Measurements from ENCODE around the gene PDE10A. TPM values are rescaled to one million over a fixed set of nuclear protein-coding genes. Genes with fewer than 3 reads are reported as not detected.
"Not testable (repeated sequence)": the region's sequence is repeated elsewhere in the genome, so short reads cannot be mapped to it uniquely, and the experiment has no call there.

The PDE10A gene
- total RNA-seq, 1 experiment from 2014 or later: 11.3 TPM

GRCh38 chr6:165626711-165627110 lies 36.3 kb downstream of the PDE10A start:
- no peak for DNase-seq (ENCODE audit: low read depth)

DNA sequence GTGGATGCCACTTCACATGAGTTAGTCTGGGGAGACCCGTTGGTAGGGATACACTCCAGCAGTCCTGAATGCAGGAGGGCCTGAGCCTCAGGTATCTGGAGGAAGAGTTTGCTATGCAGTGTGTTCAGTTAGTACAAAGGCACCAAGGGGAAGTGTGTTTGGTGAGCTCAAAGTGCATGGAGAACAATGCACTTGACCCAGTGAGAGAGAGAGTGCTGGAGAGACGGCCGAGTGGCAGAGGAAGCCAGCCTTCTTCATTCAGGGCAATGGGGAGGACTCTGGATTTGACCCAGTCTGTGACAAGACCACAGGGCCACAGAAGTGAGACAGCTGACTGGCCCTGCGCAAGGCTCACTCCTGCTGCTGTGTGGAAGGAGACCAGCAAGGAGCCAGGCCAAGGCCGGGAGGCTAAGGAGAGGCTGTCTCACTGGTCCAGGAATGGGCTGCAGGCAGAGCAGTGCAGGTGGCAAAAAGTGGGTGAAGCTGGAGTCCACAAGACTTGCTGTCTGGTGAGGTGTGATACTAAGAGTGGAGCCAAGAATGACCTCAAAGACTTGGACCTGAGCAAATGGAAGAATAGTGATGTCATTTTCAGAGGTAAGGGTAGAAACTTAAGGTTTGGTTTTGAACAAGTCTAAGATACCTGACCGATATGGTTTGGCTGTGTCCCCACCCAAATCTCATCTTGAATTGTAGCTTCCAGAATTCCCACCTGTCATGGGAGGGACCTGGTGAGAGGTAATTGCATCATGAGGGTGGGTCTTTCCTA lies 38.0 kb downstream of the PDE10A start:
- no peak for DNase-seq (ENCODE audit: low read depth)

- no peak for DNase-seq (ENCODE audit: low read depth)
Observed at GRCh38 chr6:165621940-165622339, 41.1 kb downstream of the PDE10A start.

DNA sequence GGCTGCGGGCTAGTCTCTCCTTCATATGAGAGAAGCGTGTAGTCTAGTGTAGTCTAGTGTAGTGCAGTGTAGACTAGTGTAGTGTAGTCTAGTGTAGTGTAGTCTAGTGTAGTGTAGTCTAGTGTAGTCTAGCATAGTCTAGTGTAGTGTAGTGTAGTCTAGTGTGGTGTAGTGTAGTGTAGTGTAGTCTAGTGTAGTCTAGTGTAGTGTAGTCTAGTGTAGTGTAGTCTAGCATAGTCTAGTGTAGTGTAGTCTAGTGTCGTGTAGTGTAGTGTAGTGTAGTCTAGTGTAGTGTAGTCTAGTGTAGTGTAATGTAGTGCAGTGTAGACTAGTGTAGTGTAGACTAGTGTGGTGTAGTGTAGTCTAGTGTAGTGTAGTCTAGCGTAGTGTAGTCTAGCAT lies 44.1 kb downstream of the PDE10A start:
- not testable (repeated sequence) for DNase-seq (ENCODE audit: low read depth)

DNA sequence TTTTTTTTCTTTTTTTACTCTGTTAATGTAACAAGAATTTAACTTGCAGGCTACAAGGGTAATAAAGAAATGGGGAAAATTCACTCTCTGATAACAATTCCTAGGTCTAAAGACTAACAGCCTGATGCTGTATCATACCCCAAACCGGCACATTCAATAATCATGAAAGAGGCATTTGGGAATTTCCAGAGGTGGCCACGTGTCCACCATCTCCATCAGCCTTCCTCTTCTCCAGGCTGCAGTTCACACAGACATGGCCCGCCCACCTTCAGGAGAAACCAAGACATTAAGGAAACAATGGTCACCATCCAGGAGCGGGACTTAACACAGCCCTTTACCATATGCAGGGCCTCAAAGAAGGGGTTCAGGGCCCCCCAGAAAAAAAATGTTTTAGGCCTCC lies 44.8 kb downstream of the PDE10A start:
- peak; percentile 37 for DNase-seq (ENCODE audit: low read depth)

DNA sequence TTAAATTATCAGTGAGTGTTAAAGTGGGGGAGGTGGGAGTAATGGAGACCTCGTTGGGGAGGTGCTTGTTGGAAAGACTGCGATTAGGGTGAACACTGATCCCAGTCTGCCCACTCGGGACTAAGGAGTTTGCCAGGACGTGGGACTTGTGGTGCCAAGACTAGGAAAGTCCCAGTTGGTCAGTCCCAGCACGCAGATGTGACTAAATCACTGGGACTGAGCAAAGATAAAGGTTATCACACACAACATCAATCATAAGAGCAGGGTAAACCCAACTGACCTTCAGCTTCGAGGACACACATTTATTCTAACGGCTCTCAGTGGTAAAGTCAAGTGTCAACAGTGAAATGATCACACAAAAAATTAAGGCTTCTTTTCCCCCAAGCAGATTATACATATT lies 45.5 kb downstream of the PDE10A start:
- DNase-seq (ENCODE audit: low read depth): no peak

- peak; percentile 66 for DNase-seq (ENCODE audit: low read depth)
Observed at GRCh38 chr6:165616116-165616515, 46.9 kb downstream of the PDE10A start.

GRCh38 chr6:165615636-165616035 lies 47.4 kb downstream of the PDE10A start:
- peak; percentile 81 for DNase-seq (ENCODE audit: low read depth)

DNA sequence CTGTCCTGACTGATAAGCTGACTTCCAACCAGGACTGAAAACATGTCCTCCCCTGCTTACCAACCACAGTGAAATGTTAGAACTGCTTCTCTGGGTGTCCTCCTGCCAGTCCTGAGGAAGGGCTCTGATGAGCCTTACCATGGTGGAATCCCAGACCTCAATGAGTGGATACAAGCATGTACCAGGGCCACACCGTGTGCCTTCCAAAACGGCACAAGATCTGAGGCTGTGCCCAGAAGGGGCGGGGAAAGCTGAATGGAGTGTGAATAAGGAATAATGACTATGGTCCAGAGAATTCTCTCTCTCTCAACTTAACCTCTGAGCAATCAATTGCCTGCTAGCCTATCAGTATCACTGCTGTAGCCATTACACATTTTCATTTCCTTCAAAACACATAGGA lies 51.7 kb downstream of the PDE10A start:
- no peak for DNase-seq (ENCODE audit: low read depth)

- DNase-seq (ENCODE audit: low read depth): not testable (repeated sequence)
Observed at GRCh38 chr6:165608577-165608976, 54.5 kb downstream of the PDE10A start.

DNA sequence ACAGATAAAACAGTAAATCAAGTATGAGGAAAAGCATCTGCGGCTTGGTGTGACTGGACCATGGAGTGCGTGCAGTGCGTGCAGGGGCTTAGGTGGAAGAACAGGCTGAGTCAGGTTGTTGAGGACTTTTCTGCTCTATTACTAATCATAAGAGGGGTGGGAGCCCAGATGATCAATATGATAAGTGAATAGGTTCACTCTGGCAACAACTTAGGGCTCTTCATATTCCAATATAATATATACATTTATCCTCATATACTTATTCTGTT lies 56.4 kb downstream of the PDE10A start:
- no peak for DNase-seq (ENCODE audit: low read depth)

DNA sequence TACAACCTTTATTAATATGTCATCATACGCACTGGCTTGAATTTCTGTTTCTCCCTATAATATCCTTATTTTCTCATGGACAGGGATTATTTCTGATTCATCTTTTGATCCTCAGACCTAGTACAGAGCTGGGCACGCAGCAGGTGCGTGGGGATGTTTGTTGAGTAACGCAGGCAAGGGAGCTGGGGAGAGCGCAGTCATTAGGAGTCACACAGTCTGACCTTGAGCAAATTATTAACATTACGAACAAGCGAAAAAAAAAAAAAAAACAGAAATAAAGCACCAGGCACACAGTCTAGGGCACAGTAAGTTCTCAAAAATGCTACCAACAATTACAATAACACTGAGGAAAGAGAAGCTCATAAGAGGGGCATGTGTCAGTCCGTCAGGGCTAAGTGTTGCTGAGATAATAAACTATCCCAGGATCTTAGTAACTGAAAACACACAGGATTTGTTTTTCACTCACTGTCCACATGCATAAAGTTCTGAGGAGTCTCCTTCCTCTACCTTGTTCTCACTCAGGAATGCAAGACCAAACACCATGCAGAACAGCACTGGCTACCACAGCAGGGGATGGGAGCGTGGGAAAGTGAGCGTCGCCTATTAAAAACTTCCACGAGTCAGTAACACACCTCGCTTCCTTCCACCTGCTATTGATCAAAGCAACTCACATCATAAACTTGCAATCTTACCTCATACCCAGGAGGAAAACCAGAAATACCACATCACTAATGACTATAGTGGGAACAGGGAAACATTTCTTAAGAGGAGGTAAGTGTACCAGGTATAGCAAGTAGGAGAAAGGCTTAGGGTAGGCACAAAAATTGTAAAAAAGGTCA lies 56.9 kb downstream of the PDE10A start:
- no peak for DNase-seq (ENCODE audit: low read depth)

GRCh38 chr6:165605182-165605875 lies 57.7 kb downstream of the PDE10A start:
- no peak for DNase-seq (ENCODE audit: low read depth)

- no peak for DNase-seq (ENCODE audit: low read depth)
Observed at GRCh38 chr6:165602291-165602690, 60.8 kb downstream of the PDE10A start.

DNA sequence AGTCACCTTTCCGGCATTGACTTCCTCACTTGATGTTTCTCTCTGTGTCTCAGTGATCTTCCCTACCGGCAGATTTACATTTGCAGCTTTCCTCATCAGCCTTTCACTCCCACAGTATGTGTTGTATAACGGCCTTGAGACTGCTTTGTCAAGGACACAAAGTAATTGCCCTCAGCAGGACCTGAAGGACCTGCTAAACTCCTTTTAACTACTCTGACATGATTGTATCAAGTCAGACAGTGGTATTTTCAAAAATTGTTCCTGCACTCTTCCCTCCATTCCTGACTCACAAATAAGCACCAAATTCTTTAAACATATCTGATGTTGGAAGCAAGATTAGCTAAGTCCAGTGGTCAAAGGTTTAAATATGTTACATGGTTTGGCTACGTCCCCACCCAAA lies 62.4 kb downstream of the PDE10A start:
- DNase-seq (ENCODE audit: low read depth): no peak

DNA sequence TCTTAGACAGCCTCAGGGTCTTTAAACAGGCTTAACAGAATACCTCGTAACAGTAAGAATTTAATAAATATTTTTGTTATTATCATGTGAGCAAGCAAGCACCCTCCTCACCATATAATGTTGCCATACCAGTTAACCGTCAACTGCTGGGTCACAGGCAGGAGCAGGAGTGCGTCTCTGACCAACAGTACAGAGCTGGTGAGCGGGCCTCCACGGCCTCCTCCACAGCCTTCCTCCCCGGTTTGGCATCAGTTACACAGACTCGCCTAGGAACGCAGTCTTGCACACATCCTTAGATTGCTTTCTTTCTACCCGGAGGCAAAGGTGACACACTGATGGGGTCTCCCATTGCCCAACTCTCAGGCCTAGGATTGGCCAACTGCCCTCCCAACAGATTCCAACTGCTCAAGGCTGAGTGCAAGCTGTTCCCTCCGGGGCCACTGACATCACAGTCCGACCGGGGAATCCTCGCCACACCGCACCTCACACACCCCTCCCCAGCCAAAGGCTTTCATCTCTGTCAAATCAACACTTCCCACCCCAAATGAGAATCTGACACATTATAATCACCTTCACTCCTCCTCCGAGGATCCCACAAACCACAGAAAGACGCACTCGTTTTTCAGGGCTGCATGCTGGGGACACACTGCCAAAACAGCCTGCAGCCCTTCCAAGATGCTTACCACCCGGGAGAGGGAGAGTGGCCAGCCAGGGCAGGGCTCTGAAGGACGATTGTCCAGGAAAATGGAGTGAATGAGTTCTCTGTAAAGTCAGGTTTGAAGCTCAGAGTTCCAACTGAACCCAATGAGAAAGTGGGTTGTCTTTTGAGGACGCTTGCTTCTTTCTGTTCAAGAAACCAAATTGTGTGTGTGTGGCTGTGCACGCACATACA lies 63.2 kb downstream of the PDE10A start:
- DNase-seq (ENCODE audit: low read depth): no peak

DNA sequence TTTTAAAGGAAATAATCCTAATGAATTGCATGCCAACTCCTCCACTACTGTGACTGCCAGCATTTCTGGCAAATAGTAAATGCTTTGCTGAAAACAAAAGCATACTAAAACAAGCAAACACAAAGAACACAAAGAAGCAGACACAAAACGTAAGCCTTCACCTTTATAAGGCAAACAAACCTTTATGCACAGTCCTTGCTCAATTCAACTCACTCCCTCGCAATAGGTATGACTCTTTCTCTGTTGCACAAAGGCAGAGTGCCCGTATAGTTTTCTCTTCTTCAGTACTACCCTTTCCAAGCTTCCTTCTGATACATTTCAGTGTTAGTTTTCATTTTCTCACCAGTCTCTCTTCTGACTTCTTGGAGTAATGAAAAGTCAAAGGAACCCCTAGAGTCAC lies 63.9 kb downstream of the PDE10A start:
- DNase-seq (ENCODE audit: low read depth): no peak

GRCh38 chr6:165597821-165598220 lies 65.2 kb downstream of the PDE10A start:
- no peak for DNase-seq (ENCODE audit: low read depth)

DNA sequence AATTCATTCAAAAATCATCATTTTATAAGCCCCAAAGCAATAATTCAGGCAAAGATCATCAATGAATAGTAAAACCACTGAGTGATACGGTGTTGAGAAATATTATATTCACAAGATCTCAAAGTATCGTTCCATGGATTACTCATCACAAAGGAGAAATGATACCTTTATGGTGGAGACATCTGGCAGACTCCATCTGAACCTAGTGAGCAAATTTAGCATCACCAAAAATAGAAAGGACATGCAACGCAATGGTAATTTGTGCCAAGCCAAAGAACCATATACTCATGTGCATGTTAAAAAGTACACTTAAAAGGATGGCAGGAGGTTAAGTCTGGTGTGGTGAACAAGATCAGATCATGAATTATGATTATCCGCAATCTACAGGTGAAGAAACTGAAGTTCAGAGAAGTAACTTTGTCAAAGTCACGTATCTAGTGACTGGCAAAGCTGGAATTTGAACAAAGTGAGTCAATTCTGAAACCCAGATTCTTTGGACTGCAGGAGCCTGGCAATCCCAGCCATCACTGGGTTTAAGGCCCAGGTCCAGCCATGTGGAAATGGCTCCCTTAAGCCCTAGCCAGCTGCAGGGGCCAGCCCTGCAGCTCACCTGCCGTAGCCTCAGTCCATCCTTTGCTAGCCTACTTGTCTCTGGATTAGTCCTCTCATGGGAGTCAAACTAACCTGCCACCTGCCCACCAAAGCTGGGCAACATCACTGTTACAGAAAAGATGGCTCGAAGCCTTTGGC lies 68.3 kb downstream of the PDE10A start:
- DNase-seq (ENCODE audit: low read depth): no peak

DNA sequence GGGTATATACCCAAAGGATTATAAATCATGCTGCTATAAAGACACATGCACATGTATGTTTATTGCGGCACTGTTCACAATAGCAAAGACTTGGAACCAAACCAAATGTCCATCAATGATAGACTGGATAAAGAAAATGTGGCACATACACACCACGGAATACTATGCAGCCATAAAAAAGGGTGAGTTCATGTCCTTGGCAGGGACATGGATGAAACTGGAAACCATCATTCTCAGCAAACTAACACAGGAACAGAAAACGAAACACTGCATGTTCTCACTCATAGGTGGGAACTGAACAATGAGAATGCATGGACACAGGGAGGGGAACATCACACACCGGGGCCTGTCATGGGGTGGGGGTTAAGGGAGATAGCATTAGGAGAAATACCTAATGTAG lies 70.1 kb downstream of the PDE10A start:
- DNase-seq (ENCODE audit: low read depth): not testable (repeated sequence)

- DNase-seq (ENCODE audit: low read depth): no peak
Observed at GRCh38 chr6:165588515-165588914, 74.5 kb downstream of the PDE10A start.
